ENCODE results near the gene TTC7B. TPM values are rescaled to one million over a fixed set of nuclear protein-coding genes. Genes with fewer than 3 reads are reported as not detected.

Gene TTC7B
- total and polyA plus RNA-seq, 10 of the 15 experiments (the other 5 are each of a cell fraction or from before 2014, with no cell fraction given): under 0.01 to 1.1 (median 0.26) TPM; not detected in 2

GRCh38 chr14:90676912-90677311 is 139.3 kb downstream of the TTC7B start:
- no peak overlapping the region for H3K4me2 ChIP-seq (ENCODE audit: control insufficient read depth, insufficient read depth)
- WGBS (ENCODE audit: insufficient coverage, insufficient replicate concordance, low lambda C conversion rate, missing lambda C conversion rate): 56% methylated on average over 6 of the region's 6 CpGs
- H3K27me3 ChIP-seq (replicated peaks in 1 of 2; ENCODE audit: control insufficient read depth in 2 of 2, insufficient read depth in 2 of 2, low read length in 1 of 2): peaks cover 0 to 2% of the 10 kb centered on the region in 2 experiments; a peak in 2 of 4 replicates
- H4K20me1 ChIP-seq (ENCODE audit: control insufficient read depth, insufficient read depth): no peaks in the 10 kb centered on the region
- BruUV-seq (replicated peaks): no TSS peak
- ChIA-PET POLR2A (no interaction called here), RAD21 (ENCODE audit: unreplicated experiment) (no interaction called here), SMC1A (ENCODE audit: uncharacterized antibody, unreplicated experiment) (interaction anchor here (0.6 kb wide), 1 partner anchor 496 kb away, joined by 4 read pairs; no protein-coding TSS in a partner anchor), CTCF (no interaction called here)
- TF ChIP-seq KLF5 (IDR thresholded peaks at IDR 0.05; ENCODE audit: partially characterized antibody) (no peak), SMC3 (IDR thresholded peaks at IDR 0.05; ENCODE audit: borderline replicate concordance, low read length) (no peak), CREM (IDR thresholded peaks at IDR 0.05; ENCODE audit: low read depth) (no peak), MTA2 (IDR thresholded peaks at IDR 0.05; ENCODE audit: low read depth) (no peak), BCLAF1 (IDR thresholded peaks at IDR 0.05) (no peak), POU2F2 (IDR thresholded peaks at IDR 0.05; ENCODE audit: borderline replicate concordance, low read depth, low read length) (no peak)
- no peaks in the 10 kb centered on the region for H3K9me3 ChIP-seq (replicated peaks; ENCODE audit: control insufficient read depth, insufficient read depth, low read length)
- intact Hi-C loops (cut with micrococcal nuclease; ENCODE audit: unreplicated experiment) (no loop called here), in situ Hi-C loops (cut with MboI) (no loop called here)
- H3K9ac ChIP-seq (ENCODE audit: control insufficient read depth, insufficient read depth, low read length): no peak overlapping the region
- no peaks in the 10 kb centered on the region for H3K79me2 ChIP-seq (ENCODE audit: control insufficient read depth, insufficient read depth, low read length)
- no peak overlapping the region for H2AFZ ChIP-seq (ENCODE audit: control insufficient read depth, low read depth, low read length)
- H3K36me3 ChIP-seq (ENCODE audit: control insufficient read depth in 2 of 2, insufficient read depth in 2 of 2, low read length in 1 of 2): no peaks in the 10 kb centered on the region
- no peaks in the 10 kb centered on the region for H3K4me1 ChIP-seq (ENCODE audit: control insufficient read depth, insufficient read depth, low read length)
- no peak for DNase-seq (ENCODE audit: low read depth, low spot score)
- H3K4me3 ChIP-seq: no peak overlapping the region
- no peak for FAIRE-seq
- no peak for ATAC-seq
- no peak overlapping the region for H3K27ac ChIP-seq (ENCODE audit: control insufficient read depth, insufficient read depth)
